ENCODE results near the gene TM4SF20.

- TF ChIP-seq POLR2AphosphoS5 (IDR thresholded peaks at IDR 0.05; ENCODE audit: borderline replicate concordance, low read depth, low read length): no peak
- TF ChIP-seq EZH2 (IDR thresholded peaks at IDR 0.05): no peak
These were observed 10.6 kb upstream of the TM4SF20 start for GRCh38 chr2:227389661-227390060.
